Parathyroid adenoma (tissue), 2 donors: Measurements from ENCODE around the gene NDC1.

Source experiments
- H2AFZ ChIP-seq: fragments of 300-600 bp; sonication (generic); one replicate; pipeline ENCODE4 v1.7.0; 2017; ENCODE audit warnings: antibody characterized with exemption, mild to moderate bottlenecking
- H3K27ac ChIP-seq: fragments of 300-600 bp; sonication (generic); one replicate; pipeline ENCODE4 v1.7.0; 2017
- H3K27me3 ChIP-seq: fragments of 300-600 bp; sonication (generic); one replicate; pipeline ENCODE4 v1.7.0; 2017; ENCODE audit warnings: low read length; ENCODE audit not compliant: control insufficient read depth, insufficient read depth
- H3K36me3 ChIP-seq: fragments of 300-600 bp; sonication (generic); one replicate; pipeline ENCODE4 v1.7.0; 2017; ENCODE audit warnings: low read length; ENCODE audit not compliant: control insufficient read depth, insufficient read depth
- H3K4me1 ChIP-seq: fragments of 300-600 bp; sonication (generic); one replicate; pipeline ENCODE4 v1.7.0; 2017; ENCODE audit warnings: control low read depth
- H3K4me2 ChIP-seq: fragments of 300-600 bp; sonication (generic); one replicate; pipeline ENCODE4 v1.7.0; 2017; ENCODE audit warnings: low read length
- H3K4me3 ChIP-seq: fragments of 300-600 bp; sonication (generic); one replicate; pipeline ENCODE4 v1.7.0; 2017; ENCODE audit warnings: low read depth, low read length
- H3K79me2 ChIP-seq: fragments of 300-600 bp; sonication (generic); one replicate; pipeline ENCODE4 v1.7.0; 2017; ENCODE audit warnings: control low read depth
- H3K9ac ChIP-seq: fragments of 300-600 bp; sonication (generic); one replicate; pipeline ENCODE4 v1.7.0; 2017; ENCODE audit warnings: mild to moderate bottlenecking
- H3K9me3 ChIP-seq: fragments of 300-600 bp; sonication (generic); one replicate; pipeline ENCODE4 v1.7.0; 2017; ENCODE audit warnings: low read length; ENCODE audit not compliant: control insufficient read depth
- TF ChIP-seq, protein P1 (sequence below): fragments of 300-600 bp; sonication (generic); IDR thresholded peaks from one replicate; pipeline ENCODE4 v1.7.0; 2017; ENCODE audit warnings: antibody characterized with exemption, mild to moderate bottlenecking
- donor health status: primary hyperparathyroidism.

The NDC1 gene

DNA sequence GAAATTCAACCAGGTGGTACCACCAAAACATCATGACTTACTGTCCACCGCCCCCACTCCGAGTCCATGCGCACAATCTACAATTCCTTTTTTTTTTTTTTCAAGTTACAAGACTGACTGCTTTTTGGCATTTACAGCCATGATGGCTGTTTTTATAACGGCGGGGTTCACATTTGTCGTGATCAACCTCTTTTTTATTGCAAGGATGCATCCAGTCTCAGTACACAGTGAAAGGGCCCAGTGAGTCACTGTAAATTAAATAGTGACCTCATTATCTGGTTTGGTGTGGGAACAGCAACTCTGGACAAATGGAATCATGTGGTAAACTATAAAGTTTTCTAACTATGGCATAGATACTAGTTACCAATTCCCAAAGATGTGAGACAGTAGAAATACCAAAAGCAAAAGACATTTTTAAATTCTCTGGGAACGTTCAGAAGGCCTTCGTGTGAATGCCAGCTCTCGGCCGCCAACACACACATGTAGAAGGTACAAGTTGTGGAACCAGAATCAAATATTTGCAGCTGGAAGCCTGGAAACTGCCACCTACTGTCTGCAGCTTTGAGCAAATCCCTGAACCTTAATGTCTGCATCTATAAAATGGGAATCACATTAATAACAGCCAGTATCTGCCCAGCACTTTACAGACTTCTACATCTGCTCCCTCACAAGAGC, 104.0 kb downstream of the NDC1 start:
- no peaks in the 10 kb centered on the region for H3K4me1 ChIP-seq
- TF ChIP-seq, protein P1, sequence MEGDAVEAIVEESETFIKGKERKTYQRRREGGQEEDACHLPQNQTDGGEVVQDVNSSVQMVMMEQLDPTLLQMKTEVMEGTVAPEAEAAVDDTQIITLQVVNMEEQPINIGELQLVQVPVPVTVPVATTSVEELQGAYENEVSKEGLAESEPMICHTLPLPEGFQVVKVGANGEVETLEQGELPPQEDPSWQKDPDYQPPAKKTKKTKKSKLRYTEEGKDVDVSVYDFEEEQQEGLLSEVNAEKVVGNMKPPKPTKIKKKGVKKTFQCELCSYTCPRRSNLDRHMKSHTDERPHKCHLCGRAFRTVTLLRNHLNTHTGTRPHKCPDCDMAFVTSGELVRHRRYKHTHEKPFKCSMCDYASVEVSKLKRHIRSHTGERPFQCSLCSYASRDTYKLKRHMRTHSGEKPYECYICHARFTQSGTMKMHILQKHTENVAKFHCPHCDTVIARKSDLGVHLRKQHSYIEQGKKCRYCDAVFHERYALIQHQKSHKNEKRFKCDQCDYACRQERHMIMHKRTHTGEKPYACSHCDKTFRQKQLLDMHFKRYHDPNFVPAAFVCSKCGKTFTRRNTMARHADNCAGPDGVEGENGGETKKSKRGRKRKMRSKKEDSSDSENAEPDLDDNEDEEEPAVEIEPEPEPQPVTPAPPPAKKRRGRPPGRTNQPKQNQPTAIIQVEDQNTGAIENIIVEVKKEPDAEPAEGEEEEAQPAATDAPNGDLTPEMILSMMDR = no peak
- H3K4me2 ChIP-seq = no peak overlapping the region
- H3K9me3 ChIP-seq = no peaks in the 10 kb centered on the region
- no peak overlapping the region for H2AFZ ChIP-seq
- no peaks in the 10 kb centered on the region for H3K79me2 ChIP-seq
- H3K27me3 ChIP-seq = no peaks in the 10 kb centered on the region
- H3K27ac ChIP-seq = no peak overlapping the region
- no peak overlapping the region for H3K9ac ChIP-seq
- H3K4me3 ChIP-seq = no peak overlapping the region
- no peaks in the 10 kb centered on the region for H3K36me3 ChIP-seq

DNA sequence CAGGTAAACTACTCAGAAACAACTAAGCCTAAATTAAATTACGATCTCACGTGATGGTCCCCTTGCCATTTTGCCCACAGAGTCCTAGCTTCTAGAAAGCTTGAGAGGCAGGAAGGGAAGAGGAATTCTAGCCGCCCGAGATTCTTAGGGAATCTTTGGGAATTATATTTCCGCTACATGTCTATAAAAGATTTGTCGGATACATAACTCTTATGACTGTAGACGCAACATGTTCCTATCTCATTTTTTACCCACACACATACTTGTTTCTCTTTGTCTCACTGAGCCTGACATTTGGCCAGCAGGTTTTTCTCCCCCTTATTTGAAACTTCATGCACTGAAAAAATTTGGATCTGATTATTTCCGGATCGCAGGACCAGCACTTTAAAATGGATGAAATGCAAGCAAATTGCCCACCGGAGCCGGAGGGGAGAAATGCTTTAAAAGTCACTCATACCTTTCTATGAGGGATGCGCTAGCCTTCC, 104.6 kb downstream of the NDC1 start:
- Histone ChIP-seq H3K36me3 (no peaks in the 10 kb centered on the region), H3K27me3 (no peaks in the 10 kb centered on the region), H3K9me3 (no peaks in the 10 kb centered on the region), H3K9ac (no peak overlapping the region), H3K4me1 (no peaks in the 10 kb centered on the region), H3K4me3 (no peak overlapping the region), H2AFZ (no peak overlapping the region), H3K79me2 (no peaks in the 10 kb centered on the region), H3K4me2 (no peak overlapping the region), H3K27ac (no peak overlapping the region)
- TF ChIP-seq, protein P1 = no peak

DNA sequence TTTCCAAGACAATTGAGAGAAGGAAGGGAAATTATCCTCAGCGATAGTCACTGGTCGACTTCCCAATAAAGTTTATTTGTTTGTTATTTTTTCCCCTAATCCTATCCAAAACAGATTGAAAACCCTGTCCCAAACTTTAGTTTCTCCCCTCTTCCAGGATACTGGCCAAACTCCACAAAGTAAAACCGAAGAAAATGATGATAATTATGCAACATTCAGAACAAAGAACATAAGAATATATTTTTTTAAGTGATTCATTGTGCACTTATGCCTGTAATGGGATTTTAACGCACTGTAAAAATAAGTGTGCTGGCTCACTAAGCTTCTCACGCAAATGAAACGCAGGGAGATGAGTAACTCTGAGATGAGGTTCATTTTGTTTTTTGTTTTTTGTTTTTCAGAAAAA, 105.2 kb downstream of the NDC1 start:
- Histone ChIP-seq H3K4me2 (no peak overlapping the region), H3K9ac (no peak overlapping the region), H3K36me3 (no peaks in the 10 kb centered on the region), H3K27ac (no peak overlapping the region), H2AFZ (no peak overlapping the region), H3K4me1 (no peaks in the 10 kb centered on the region), H3K4me3 (no peak overlapping the region), H3K9me3 (no peaks in the 10 kb centered on the region), H3K79me2 (no peaks in the 10 kb centered on the region), H3K27me3 (no peaks in the 10 kb centered on the region)
- TF ChIP-seq, protein P1 = no peak

DNA sequence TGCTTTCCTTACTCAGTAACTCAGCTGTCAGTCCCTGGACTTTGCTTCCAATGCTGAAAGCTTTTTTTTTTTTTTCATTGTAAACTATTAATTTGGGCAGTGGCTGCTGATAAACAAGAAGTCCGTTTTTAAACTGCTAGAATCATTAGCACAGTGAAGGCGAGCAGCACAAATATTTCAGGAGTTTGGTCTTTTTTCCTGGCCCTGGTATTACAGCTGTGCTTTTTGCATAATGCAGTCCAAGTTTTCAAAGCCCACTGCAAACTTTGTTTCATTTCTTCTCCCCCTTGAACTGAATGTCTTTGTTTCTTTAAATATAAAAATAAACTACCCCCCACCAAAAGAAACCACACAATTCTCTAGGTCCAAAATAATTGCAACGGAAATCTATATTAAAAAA, 105.7 kb downstream of the NDC1 start:
- Histone ChIP-seq H3K4me3 (no peak overlapping the region), H3K36me3 (no peaks in the 10 kb centered on the region), H2AFZ (no peak overlapping the region), H3K9ac (no peak overlapping the region), H3K27ac (no peak overlapping the region), H3K79me2 (no peaks in the 10 kb centered on the region), H3K9me3 (no peaks in the 10 kb centered on the region), H3K4me2 (no peak overlapping the region), H3K27me3 (no peaks in the 10 kb centered on the region), H3K4me1 (no peaks in the 10 kb centered on the region)
- TF ChIP-seq, protein P1 = no peak

DNA sequence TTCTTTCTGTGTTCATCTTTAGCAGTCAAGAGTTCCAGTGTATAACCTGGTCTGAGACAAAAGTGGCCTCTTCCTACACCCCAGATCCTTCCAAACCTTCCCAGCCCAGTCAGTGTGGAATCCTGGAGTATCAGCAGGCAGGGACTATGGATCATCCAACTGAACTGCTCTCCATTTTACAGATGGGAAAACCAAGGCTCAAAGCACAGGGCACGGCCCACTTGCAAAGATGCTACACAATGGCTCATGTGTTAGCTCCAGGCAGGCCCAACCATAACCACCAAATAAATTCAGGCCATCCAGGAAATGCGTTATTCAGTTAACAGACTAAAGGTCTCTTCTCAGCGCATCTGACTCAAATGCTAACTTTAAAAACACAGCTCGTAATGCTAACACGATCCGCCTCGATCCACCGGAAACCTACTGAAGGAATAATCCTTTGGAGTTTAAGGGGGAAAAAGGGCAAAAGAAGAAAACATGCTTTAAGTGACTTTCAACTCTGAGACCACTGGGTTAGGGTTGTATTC, 106.3 kb downstream of the NDC1 start:
- no peak overlapping the region for H2AFZ ChIP-seq
- H3K9ac ChIP-seq = no peak overlapping the region
- no peak overlapping the region for H3K4me3 ChIP-seq
- no peak overlapping the region for H3K27ac ChIP-seq
- no peaks in the 10 kb centered on the region for H3K36me3 ChIP-seq
- no peaks in the 10 kb centered on the region for H3K9me3 ChIP-seq
- H3K27me3 ChIP-seq = no peaks in the 10 kb centered on the region
- no peaks in the 10 kb centered on the region for H3K79me2 ChIP-seq
- TF ChIP-seq, protein P1 = no peak
- H3K4me2 ChIP-seq = no peak overlapping the region
- H3K4me1 ChIP-seq = no peaks in the 10 kb centered on the region
